ENCODE measurements around the gene CRB1. TPM values are rescaled to one million over a fixed set of nuclear protein-coding genes. Genes with fewer than 3 reads are reported as not detected.

CRB1 gene
- total RNA-seq, 4 donors from 2014 or later: 0.44 to 2.5 (median 1.0) TPM

DNA sequence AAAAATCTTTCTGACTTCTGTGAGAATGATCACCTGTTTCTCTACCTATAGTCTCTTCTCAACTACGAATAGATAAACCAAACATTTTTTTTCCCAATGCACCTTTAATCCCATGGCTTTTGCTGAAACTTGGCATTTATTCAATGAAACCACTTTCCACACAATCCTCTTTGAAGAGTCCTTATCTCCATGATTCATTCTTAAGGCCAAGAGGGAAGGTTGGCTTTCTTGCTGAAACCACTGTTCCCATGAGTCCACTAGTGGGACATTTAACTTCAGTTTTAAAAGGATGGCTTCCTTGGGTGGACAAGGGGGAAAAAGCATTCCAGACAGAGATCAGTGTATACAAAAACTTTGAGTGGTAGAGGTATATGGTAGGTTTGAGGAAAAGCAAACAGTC lies 73.6 kb downstream of the CRB1 start:
- Histone ChIP-seq H3K27ac (no peak overlapping the region), H3K4me3 (no peak overlapping the region), H3K9me3 (no peaks in the 10 kb centered on the region), H3K4me1 (no peaks in the 10 kb centered on the region), H3K36me3 (no peaks in the 10 kb centered on the region), H3K27me3 (no peaks in the 10 kb centered on the region)
- TF ChIP-seq POLR2A (IDR thresholded peaks at IDR 0.05) (no peak), CTCF (IDR thresholded peaks at IDR 0.05 in 4 of 5, conservative IDR thresholded peaks at IDR 0.05 in 1 of 5) (no peak)
- no peak for DNase-seq
- ATAC-seq: no peak
- intact Hi-C loops (cut with DNase I; ENCODE audit: low total_unique reads): no loop called here
- in situ Hi-C loops (cut with MboI; ENCODE audit: low sequenced_read_pairs in 4 of 4): no loop called here

- intact Hi-C loops (cut with DNase I; ENCODE audit: low total_unique reads): no loop called here
- Histone ChIP-seq H3K9me3 (no peaks in the 10 kb centered on the region), H3K4me1 (no peaks in the 10 kb centered on the region), H3K27ac (no peak overlapping the region), H3K36me3 (no peaks in the 10 kb centered on the region), H3K4me3 (no peak overlapping the region), H3K27me3 (no peaks in the 10 kb centered on the region)
- no peak for DNase-seq
- in situ Hi-C loops (cut with MboI; ENCODE audit: low sequenced_read_pairs in 4 of 4): no loop called here
- ATAC-seq: no peak
- no peak for TF ChIP-seq POLR2A (IDR thresholded peaks at IDR 0.05)
- no peak for TF ChIP-seq CTCF (IDR thresholded peaks at IDR 0.05 in 4 of 5, conservative IDR thresholded peaks at IDR 0.05 in 1 of 5)
Measured at GRCh38 chr1:197342044-197342565, 74.1 kb downstream of the CRB1 start.

- in situ Hi-C loops (cut with MboI; ENCODE audit: low sequenced_read_pairs in 4 of 4) (no loop called here), intact Hi-C loops (cut with DNase I; ENCODE audit: low total_unique reads) (no loop called here)
- H3K36me3 ChIP-seq: no peaks in the 10 kb centered on the region
- H3K27ac ChIP-seq: no peak overlapping the region
- H3K27me3 ChIP-seq: no peaks in the 10 kb centered on the region
- H3K9me3 ChIP-seq: no peaks in the 10 kb centered on the region
- H3K4me1 ChIP-seq: no peaks in the 10 kb centered on the region
- DNase-seq (no peak), ATAC-seq (no peak)
- H3K4me3 ChIP-seq: no peak overlapping the region
- TF ChIP-seq CTCF (IDR thresholded peaks at IDR 0.05 in 4 of 5, conservative IDR thresholded peaks at IDR 0.05 in 1 of 5): no peak
- no peak for TF ChIP-seq POLR2A (IDR thresholded peaks at IDR 0.05)
Measured at GRCh38 chr1:197342669-197343068, 74.6 kb downstream of the CRB1 start.

GRCh38 chr1:197343663-197344273 lies 75.7 kb downstream of the CRB1 start:
- peak overlapping the region in 3 of 4 donors; percentile 33 to 37 (median 33) for H3K4me3 ChIP-seq
- no peaks in the 10 kb centered on the region for H3K4me1 ChIP-seq
- H3K27me3 ChIP-seq: no peaks in the 10 kb centered on the region
- ATAC-seq: peak; percentile 83 to 88
- TF ChIP-seq POLR2A (IDR thresholded peaks at IDR 0.05) (no peak), CTCF (IDR thresholded peaks at IDR 0.05 in 4 of 5, conservative IDR thresholded peaks at IDR 0.05 in 1 of 5) (no peak)
- intact Hi-C loops (cut with DNase I; ENCODE audit: low total_unique reads): no loop called here
- no peaks in the 10 kb centered on the region for H3K36me3 ChIP-seq
- in situ Hi-C loops (cut with MboI; ENCODE audit: low sequenced_read_pairs in 4 of 4): no loop called here
- peak; percentile 19 to 44 for DNase-seq
- H3K9me3 ChIP-seq: no peaks in the 10 kb centered on the region
- H3K27ac ChIP-seq: peak overlapping the region in 3 of 4 donors; percentile 45 to 68 (median 62)
